ENCODE data around the gene RPL35A. TPM values are rescaled to one million over a fixed set of nuclear protein-coding genes. Genes with fewer than 3 reads are reported as not detected.

The RPL35A gene
- total RNA-seq, 1 donor from 2014 or later = 728 TPM

GRCh38 chr3:197949191-197949777 lies 706 bp upstream of the RPL35A start:
- H3K27me3 Mint-ChIP-seq (ENCODE audit: unreplicated experiment) = peaks cover 10% of the 10 kb centered on the region
- no peaks in the 10 kb centered on the region for H3K9me3 Mint-ChIP-seq (ENCODE audit: unreplicated experiment)
- no peak for TF ChIP-seq CTCF (IDR thresholded peaks at IDR 0.05; ENCODE audit: partially characterized antibody, unreplicated experiment)
- peaks cover 15% of the 10 kb centered on the region for H3K4me1 Mint-ChIP-seq (ENCODE audit: low read depth, unreplicated experiment)
- H3K36me3 Mint-ChIP-seq (ENCODE audit: unreplicated experiment) = no peaks in the 10 kb centered on the region
- peak overlapping the region; percentile 99 for H3K4me3 Mint-ChIP-seq (ENCODE audit: unreplicated experiment)
- DNase-seq = no peak
- peak overlapping the region; percentile 96 for H3K27ac Mint-ChIP-seq (ENCODE audit: unreplicated experiment)

GRCh38 chr3:197950677-197951061 lies 679 bp downstream of the RPL35A start:
- DNase-seq = no peak
- H3K27ac Mint-ChIP-seq (ENCODE audit: unreplicated experiment) = peak overlapping the region; percentile 96
- H3K4me3 Mint-ChIP-seq (ENCODE audit: unreplicated experiment) = peak overlapping the region; percentile 99
- H3K4me1 Mint-ChIP-seq (ENCODE audit: low read depth, unreplicated experiment) = peaks cover 15% of the 10 kb centered on the region
- TF ChIP-seq CTCF (IDR thresholded peaks at IDR 0.05; ENCODE audit: partially characterized antibody, unreplicated experiment) = no peak
- peaks cover 10% of the 10 kb centered on the region for H3K27me3 Mint-ChIP-seq (ENCODE audit: unreplicated experiment)
- H3K36me3 Mint-ChIP-seq (ENCODE audit: unreplicated experiment) = no peaks in the 10 kb centered on the region
- H3K9me3 Mint-ChIP-seq (ENCODE audit: unreplicated experiment) = peaks cover under 1% of the 10 kb centered on the region

GRCh38 chr3:197951392-197951990 lies 1.5 kb downstream of the RPL35A start:
- no peak for DNase-seq
- no peaks in the 10 kb centered on the region for H3K36me3 Mint-ChIP-seq (ENCODE audit: unreplicated experiment)
- peaks cover 4% of the 10 kb centered on the region for H3K9me3 Mint-ChIP-seq (ENCODE audit: unreplicated experiment)
- peak overlapping the region; percentile 99 for H3K4me3 Mint-ChIP-seq (ENCODE audit: unreplicated experiment)
- H3K4me1 Mint-ChIP-seq (ENCODE audit: low read depth, unreplicated experiment) = peaks cover 15% of the 10 kb centered on the region
- no peak for TF ChIP-seq CTCF (IDR thresholded peaks at IDR 0.05; ENCODE audit: partially characterized antibody, unreplicated experiment)
- peak overlapping the region; percentile 96 for H3K27ac Mint-ChIP-seq (ENCODE audit: unreplicated experiment)
- H3K27me3 Mint-ChIP-seq (ENCODE audit: unreplicated experiment) = peaks cover 10% of the 10 kb centered on the region

GRCh38 chr3:197952440-197952839 lies 2.5 kb downstream of the RPL35A start:
- no peak overlapping the region for H3K27ac Mint-ChIP-seq (ENCODE audit: unreplicated experiment)

More at GRCh38 chr3:197952440-197952839, 2.5 kb downstream of the RPL35A start:
- Mint-ChIP-seq H3K4me3 (ENCODE audit: unreplicated experiment) (peak overlapping the region; percentile 65), H3K36me3 (ENCODE audit: unreplicated experiment) (no peaks in the 10 kb centered on the region), H3K4me1 (ENCODE audit: low read depth, unreplicated experiment) (peaks cover 15% of the 10 kb centered on the region), H3K27me3 (ENCODE audit: unreplicated experiment) (peaks cover 10% of the 10 kb centered on the region), H3K9me3 (ENCODE audit: unreplicated experiment) (peaks cover 4% of the 10 kb centered on the region)
- DNase-seq = no peak
- no peak for TF ChIP-seq CTCF (IDR thresholded peaks at IDR 0.05; ENCODE audit: partially characterized antibody, unreplicated experiment)

Data from glutamatergic neuron (in vitro differentiated cells).